Measurements from ENCODE around the gene GALNTL6. TPM values are rescaled to one million over a fixed set of nuclear protein-coding genes. Genes with fewer than 3 reads are reported as not detected.

Gene GALNTL6
- total and polyA plus RNA-seq, 2 of the 4 experiments (the other 2 are of a cell fraction): under 0.01 TPM; not detected in 1

- no peaks in the 10 kb centered on the region for H4K20me1 ChIP-seq (ENCODE audit: insufficient read depth, low read length)
- H3K4me3 ChIP-seq (ENCODE audit: insufficient read depth, low read depth, low read length): no peak overlapping the region
- H3K4ac ChIP-seq (ENCODE audit: low read depth, low read length): no peak overlapping the region
- H3K14ac ChIP-seq (replicated peaks; ENCODE audit: low read depth, low read length): no peak overlapping the region
- no peak overlapping the region for H3K4me2 ChIP-seq (ENCODE audit: low read depth, low read length)
- H2AK9ac ChIP-seq (replicated peaks; ENCODE audit: low read depth, low read length, poor library complexity): no peak overlapping the region
- H2BK15ac ChIP-seq (ENCODE audit: low read depth, low read length): no peak overlapping the region
- H2BK20ac ChIP-seq (ENCODE audit: low read depth, low read length): no peak overlapping the region
- H4K5ac ChIP-seq (ENCODE audit: low read depth, low read length): no peak overlapping the region
- no peak overlapping the region for H2AK5ac ChIP-seq (ENCODE audit: low read depth, low read length)
- dilution Hi-C loops (cut with HindIII; ENCODE audit: low sequenced_read_pairs, unreplicated experiment) (no loop called here), intact Hi-C loops (cut with micrococcal nuclease) (loop anchor here (10.0 kb wide), 1 partner anchor 356 kb away; no protein-coding TSS in a partner anchor), in situ Hi-C loops (cut with MboI; ENCODE audit: low sequenced_read_pairs) (no loop called here)
- no TSS peak for BruUV-seq (replicated peaks)
- DNase-seq (no peak), ATAC-seq (ENCODE audit: low read depth) (no peak)
- H2BK5ac ChIP-seq (ENCODE audit: low read depth, low read length, poor library complexity, severe bottlenecking): no peak overlapping the region
- WGBS, 2 experiments (ENCODE audit: extremely low coverage in 2 of 2, insufficient read length in 1 of 2): no CpG with 5 or more reads among the region's 2 CpGs
- no peaks in the 10 kb centered on the region for H3K4me1 ChIP-seq (ENCODE audit: control insufficient read depth, insufficient read depth, low read length)
- no peak overlapping the region for H3K27ac ChIP-seq (ENCODE audit: insufficient read depth, low read length)
- no peaks in the 10 kb centered on the region for H3K36me3 ChIP-seq (ENCODE audit: control insufficient read depth, insufficient read depth, low read length)
- H3K27me3 ChIP-seq (ENCODE audit: control insufficient read depth, insufficient read depth, low read length): no peaks in the 10 kb centered on the region
- H3K9ac ChIP-seq (ENCODE audit: low read depth, low read length): no peak overlapping the region
- H3K23ac ChIP-seq (ENCODE audit: low read depth, low read length): no peak overlapping the region
- no peak overlapping the region for H2BK120ac ChIP-seq (ENCODE audit: low read depth, low read length)
- ChIA-PET POLR2A (ENCODE audit: unreplicated experiment) (no interaction called here), CTCF (interaction anchor here (0.6 to 0.7 kb wide), 2 partner anchors 9 to 26 kb away, joined by 3 read pairs; no protein-coding TSS in a partner anchor)
- H3K56ac ChIP-seq (ENCODE audit: extremely low read depth, insufficient read depth, low read length): no peak overlapping the region
- no peak overlapping the region for H4K91ac ChIP-seq (ENCODE audit: insufficient read depth, low read depth, low read length)
- no peaks in the 10 kb centered on the region for H3K79me1 ChIP-seq (ENCODE audit: low read depth in 1 of 2, low read length in 2 of 2)
- H4K8ac ChIP-seq (ENCODE audit: low read depth in 2 of 2, low read length in 2 of 2): no peak overlapping the region
- H3K9me1 ChIP-seq (ENCODE audit: insufficient read depth, low read length): no peaks in the 10 kb centered on the region
- H2AFZ ChIP-seq (replicated peaks; ENCODE audit: low read length, poor library complexity): no peak overlapping the region
- TF ChIP-seq CHD1 (IDR thresholded peaks at IDR 0.05; ENCODE audit: low read depth, low read length): no peak
- no peak for TF ChIP-seq RAD21 (IDR thresholded peaks at IDR 0.05; ENCODE audit: low read length)
- TF ChIP-seq BHLHE40 (IDR thresholded peaks at IDR 0.05; ENCODE audit: low read depth, low read length): no peak
- TF ChIP-seq CEBPB (IDR thresholded peaks at IDR 0.05; ENCODE audit: low read depth, low read length): no peak
- no peak for TF ChIP-seq SMC3 (IDR thresholded peaks at IDR 0.05; ENCODE audit: low read depth, low read length)
- no peak for TF ChIP-seq MAFK (IDR thresholded peaks at IDR 0.05; ENCODE audit: low read depth, low read length)
- TF ChIP-seq RFX5 (IDR thresholded peaks at IDR 0.05; ENCODE audit: low read depth, low read length): no peak
- no peak for TF ChIP-seq MXI1 (IDR thresholded peaks at IDR 0.05; ENCODE audit: borderline replicate concordance, low read depth, low read length)
- TF ChIP-seq NFE2L2 (IDR thresholded peaks at IDR 0.05; ENCODE audit: low read depth, low read length): no peak
- no peak for TF ChIP-seq FOS (IDR thresholded peaks at IDR 0.05; ENCODE audit: low read depth, low read length)
- H3K9me3 ChIP-seq (ENCODE audit: control insufficient read depth, insufficient read depth, low read length): peaks cover 3% of the 10 kb centered on the region; the same call in 1 of the 2 replicates
- no peak overlapping the region for H3K18ac ChIP-seq (ENCODE audit: low read depth, low read length)
Measured at GRCh38 chr4:172898715-172899114, 1085.5 kb downstream of the GALNTL6 start.
